GM10266 (cell line): ENCODE data around the gene RARRES1.

ENCODE experiments used
- DNase-seq: peaks from one replicate; pipeline ENCODE4 v3.0.0; 2012; ENCODE audit errors: extremely low spot score
- TF ChIP-seq, protein P1 (sequence below): IDR thresholded peaks from 2 replicates; pipeline ENCODE4 v1.5.1; 2012; ENCODE audit warnings: mild to moderate bottlenecking, low read depth; ENCODE audit not compliant: control insufficient read depth, insufficient read depth; ENCODE audit errors: missing control alignments

The RARRES1 gene

DNA sequence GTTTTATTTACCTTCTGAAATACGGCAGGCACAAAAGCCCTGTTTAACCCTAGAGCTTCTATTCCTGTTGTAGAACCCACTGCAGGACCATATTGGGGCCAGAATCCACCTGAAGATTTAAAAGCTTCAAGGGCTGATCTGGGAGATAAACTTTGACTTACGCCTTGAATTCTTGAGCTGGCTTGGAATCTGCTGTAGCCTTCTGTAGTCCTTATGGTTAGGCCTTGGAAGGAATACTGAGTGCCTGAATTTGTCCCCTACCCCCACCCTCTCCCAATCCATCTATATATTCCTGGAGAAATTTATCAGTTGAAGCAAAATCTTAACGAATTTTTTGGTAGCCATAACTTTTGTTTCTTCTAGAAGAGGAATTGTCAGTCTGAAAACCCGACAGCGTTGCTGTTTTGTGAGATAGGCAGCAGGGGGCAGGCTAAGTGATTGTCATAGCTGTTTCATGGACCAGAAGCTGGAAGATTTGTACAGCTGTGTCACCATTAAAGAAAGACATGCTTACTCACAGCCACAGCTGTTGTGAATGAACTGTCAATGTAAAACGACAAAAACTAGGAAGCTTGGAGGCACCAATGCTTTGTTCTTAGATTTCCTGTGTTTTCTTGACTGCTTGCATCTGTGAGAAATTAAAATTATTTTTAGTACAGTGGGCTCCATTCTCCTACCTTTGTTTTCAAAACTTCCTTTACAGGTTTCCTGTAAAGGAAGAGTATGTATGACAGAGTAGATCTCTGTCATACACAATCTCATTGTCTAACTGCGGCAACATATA lies 72.6 kb downstream of the RARRES1 start:
- DNase-seq: peak; percentile 44
- TF ChIP-seq, protein P1, sequence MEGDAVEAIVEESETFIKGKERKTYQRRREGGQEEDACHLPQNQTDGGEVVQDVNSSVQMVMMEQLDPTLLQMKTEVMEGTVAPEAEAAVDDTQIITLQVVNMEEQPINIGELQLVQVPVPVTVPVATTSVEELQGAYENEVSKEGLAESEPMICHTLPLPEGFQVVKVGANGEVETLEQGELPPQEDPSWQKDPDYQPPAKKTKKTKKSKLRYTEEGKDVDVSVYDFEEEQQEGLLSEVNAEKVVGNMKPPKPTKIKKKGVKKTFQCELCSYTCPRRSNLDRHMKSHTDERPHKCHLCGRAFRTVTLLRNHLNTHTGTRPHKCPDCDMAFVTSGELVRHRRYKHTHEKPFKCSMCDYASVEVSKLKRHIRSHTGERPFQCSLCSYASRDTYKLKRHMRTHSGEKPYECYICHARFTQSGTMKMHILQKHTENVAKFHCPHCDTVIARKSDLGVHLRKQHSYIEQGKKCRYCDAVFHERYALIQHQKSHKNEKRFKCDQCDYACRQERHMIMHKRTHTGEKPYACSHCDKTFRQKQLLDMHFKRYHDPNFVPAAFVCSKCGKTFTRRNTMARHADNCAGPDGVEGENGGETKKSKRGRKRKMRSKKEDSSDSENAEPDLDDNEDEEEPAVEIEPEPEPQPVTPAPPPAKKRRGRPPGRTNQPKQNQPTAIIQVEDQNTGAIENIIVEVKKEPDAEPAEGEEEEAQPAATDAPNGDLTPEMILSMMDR: peak; percentile 60

DNA sequence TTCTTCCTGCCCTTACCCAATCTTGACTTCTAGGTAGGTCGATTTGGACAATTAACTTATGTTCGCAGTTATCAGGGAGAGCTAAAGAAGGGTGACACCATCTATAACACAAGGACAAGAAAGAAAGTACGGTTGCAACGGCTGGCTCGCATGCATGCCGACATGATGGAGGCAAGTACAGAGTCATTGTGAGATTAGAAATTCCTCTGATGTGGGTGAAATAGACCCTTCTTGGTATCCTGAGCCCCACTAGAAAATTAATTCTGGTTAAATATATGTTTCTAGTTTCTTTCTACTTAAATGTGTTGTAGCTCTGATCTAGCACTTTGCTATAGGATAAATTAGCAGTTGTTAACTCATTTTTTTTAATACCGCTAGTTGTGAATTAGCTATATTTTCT lies 73.4 kb downstream of the RARRES1 start:
- DNase-seq: no peak
- TF ChIP-seq, protein P1: no peak

DNA sequence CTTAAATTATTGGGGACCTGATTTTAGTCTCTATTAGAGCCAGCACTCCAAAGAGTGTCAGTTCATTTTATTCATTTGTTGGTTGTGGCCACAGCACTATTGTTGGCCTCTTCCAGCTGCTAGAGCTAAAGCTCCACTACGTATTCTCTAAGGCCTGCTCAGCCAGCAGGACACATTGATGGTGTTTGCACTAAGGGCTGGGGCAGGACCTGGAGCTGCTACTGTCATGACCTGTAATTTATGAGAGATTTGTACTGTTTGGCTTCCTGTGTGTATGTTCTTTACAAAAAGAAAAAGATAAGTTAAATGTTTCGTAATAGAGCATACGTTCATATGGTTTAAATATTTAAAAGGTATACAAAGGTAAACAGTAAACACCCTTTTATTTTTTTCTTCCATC lies 79.8 kb downstream of the RARRES1 start:
- DNase-seq: no peak
- TF ChIP-seq, protein P1: no peak

DNA sequence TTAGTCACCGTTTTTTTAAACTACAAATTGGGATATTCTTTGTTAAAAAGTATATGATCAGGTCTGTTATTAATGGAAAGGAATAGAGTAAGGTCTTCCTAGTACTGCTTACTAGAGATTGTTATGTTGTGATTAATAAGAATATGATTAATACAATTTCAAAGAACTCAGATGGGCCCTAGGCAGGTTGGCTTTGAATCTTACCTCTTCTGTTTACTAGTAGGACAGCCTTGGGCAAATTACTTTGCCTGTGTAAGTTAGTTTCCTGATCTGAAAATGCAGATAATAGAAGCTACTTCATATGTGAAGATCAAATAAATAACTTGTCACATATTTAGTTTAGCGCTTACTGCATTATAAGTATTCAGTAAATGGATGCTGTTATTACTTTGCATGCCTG lies 81.1 kb downstream of the RARRES1 start:
- TF ChIP-seq, protein P1: no peak
- DNase-seq: no peak

DNA sequence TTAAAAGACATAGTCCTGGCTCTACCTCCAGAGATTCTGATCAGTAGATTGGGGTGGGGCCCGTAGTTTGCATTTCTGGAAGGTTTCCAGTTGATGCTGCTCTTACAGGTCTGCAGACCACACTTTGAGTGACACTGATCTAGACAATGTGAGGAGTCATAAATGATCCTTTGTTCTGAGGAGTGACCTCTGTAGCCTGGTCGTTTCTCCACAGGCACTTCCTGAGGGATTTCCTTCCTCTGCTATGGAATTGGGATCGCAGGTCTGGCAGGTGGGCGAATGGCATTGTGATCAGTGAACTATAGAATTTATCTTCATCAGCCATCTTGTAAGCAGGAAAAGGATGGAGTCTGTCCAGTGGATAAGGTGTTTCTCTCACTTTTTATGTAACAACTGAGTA lies 82.5 kb downstream of the RARRES1 start:
- DNase-seq: no peak
- TF ChIP-seq, protein P1: no peak
